C1 segment of cervical spinal cord (tissue), 14 donors: ENCODE data around the gene CHTOP.

ENCODE experiments used
- DNase-seq, 14 donors: peaks; one replicate each; lab custom pipeline; 2025; lab: John Stamatoyannopoulos, UW

Gene CHTOP

DNA sequence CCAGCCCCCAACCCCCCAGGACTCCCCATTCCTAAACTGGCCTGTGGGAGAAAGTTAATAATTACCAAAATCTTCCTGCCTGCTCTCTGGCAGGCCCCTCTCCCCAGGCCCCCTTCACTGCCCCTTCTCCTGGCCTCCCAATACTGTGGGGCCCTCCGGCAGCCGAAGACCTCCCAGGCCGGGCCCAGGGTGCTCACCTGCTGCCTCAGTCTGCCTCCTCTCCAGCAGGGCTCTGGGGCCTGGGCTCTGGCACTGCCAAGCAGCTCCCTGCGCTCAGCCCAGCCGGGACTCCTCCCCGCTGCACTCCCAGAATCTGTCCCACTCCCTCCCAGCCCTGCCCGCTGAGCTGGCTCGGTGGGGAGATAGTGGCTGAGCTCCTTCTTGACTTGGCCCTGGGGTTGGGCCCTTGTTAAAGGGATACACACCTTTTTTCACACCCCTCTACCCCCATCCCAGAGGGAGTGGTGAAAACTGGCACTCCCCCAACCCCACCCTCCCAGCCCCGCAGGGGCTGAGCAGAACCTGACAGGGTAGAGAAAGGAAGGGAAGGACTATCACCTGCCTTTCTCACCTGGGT is 21.0 kb upstream of the CHTOP start, which contains the start of gene S100A16:
TSS of gene S100A16 (minus strand) at position 383 of the 577 bp plus-strand sequence. CDS start 4,986 bp downstream, outside the sequence.
- peak in 7 of 14 donors; percentile 17 to 70 (median 32) for DNase-seq

DNA sequence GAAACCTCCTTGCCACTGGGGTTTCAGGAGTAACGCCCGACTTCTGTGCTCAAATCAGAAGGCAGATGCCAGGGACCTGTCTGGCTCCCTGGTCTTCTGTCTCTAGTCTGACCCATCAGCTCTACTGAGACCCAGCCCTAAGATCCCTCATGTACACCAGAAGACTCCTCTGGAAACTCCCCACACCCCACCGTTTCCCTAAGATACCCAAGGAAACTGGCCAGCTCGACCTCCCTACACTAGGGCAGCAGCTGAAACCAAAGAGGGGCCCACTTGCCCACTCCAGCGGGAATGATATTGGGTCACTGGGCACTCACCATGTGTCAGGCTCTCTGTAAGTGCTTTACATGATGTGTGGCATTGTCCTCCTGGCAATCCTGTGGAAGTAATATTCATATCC is 20.5 kb upstream of the CHTOP start:
- DNase-seq = no peak

GRCh38 chr1:153614189-153614900 is 19.5 kb upstream of the CHTOP start:
- DNase-seq = no peak

DNA sequence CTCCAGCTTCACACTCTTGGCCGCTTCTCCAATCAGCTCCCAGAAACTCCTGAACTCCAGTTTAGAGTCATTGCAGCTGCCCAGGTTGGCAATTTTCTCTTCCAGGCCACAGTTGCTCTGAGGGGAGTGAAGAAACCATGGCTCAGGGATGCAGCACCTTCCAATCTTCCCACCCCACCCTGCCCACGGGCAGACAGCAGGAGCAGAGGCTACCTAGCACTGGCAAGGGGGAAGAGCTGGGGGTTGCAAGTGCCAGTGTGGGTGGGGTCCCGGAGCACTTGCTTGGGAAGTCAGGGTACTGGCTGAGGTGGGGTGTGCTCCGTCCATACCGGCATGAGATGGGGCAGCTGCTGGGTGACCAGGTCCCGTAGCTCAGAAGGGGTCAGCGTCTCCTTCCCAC is 19.0 kb upstream of the CHTOP start:
- no peak for DNase-seq

GRCh38 chr1:153615406-153615805 is 18.5 kb upstream of the CHTOP start:
- no peak for DNase-seq

DNA sequence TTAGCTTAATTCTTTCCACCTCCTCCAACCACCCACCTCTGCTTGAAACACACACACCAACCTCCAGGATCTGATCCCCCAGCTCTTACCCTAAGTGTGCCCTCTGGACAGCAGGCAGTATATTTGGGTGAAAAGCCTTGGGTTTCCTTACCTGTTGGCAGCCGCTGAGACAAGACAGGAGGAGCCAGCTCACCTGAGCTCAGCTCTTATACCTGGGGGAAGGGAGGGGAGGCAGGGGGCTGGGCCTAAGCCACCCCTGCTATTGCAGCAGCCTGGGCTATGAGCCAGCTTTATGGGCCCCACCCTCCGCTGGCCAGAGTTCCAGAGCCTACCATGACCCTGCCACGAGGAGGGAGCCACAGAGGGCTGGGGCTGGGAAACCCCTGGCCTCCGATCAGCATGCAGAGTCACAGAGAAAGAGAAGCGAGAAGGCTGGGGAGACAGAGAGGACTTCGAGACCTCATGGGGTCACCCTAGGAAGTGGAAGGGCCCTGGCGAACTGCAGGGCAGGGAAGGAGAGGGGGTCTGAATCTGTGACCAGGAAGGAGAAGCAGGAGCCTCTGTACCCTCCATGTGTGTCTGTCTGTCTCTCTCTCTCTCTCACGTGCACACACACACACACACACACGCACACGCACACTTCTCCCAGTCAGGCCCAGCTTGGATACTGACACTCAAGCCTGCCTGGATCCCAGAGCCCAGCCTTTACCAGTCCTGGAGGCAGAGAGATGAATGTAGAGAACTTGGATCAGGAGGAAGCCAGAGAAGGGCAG is 17.5 kb upstream of the CHTOP start, which contains the start of gene S100A14:
TSS of gene S100A14 (minus strand) at position 182 of the 773 bp plus-strand sequence. CDS start 467 bp downstream, outside the sequence.
- DNase-seq = no peak

- DNase-seq = no peak
Observed at GRCh38 chr1:153616917-153617311, 17.0 kb upstream of the CHTOP start.

DNA sequence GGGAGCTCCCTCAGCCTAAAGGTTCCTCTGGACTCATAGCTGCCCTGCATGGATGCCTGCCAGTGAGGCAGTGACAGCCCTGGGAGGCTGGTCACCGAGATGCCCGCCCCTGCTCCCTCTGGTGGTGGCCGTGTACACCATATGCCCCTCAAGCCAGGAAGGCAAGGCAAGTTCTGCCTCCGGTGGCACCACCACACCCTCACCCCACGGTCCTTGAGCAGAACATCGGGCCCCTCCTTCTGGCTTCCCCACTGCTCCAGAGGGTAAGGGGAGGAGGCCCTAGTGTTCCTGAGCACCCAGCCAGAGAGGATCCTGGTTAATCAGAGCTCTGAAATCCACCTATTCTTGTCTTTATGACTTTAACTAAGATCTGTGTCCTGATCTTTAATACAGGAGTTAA is 16.2 kb upstream of the CHTOP start:
- DNase-seq = peak in 4 of 14 donors; percentile 28 to 54 (median 32)

- DNase-seq = no peak
Observed at GRCh38 chr1:153619171-153619570, 14.7 kb upstream of the CHTOP start.

DNA sequence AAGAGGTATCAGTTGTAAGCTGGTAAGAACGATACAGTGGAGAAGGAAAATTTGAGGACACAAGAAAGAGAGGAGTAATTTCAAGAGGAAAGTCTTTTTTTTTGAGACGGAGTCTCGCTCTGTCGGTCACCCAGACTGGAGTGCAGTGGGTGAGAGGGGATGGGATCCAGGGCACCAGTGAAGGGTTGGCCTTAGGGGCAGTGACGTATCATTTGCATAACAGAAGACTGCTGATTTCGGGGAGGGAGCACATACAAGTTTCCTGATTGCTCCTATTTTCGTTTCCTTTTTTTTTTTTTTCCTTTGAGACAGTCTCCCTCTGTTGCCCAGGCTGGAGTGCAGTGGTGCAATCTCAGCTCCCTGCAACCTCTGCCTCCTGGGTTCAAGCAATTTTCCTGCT is 10.8 kb upstream of the CHTOP start:
- no peak for DNase-seq

GRCh38 chr1:153624965-153625611 is 8.8 kb upstream of the CHTOP start:
- no peak for DNase-seq

- DNase-seq = no peak
Observed at GRCh38 chr1:153626477-153626903, 7.4 kb upstream of the CHTOP start.

DNA sequence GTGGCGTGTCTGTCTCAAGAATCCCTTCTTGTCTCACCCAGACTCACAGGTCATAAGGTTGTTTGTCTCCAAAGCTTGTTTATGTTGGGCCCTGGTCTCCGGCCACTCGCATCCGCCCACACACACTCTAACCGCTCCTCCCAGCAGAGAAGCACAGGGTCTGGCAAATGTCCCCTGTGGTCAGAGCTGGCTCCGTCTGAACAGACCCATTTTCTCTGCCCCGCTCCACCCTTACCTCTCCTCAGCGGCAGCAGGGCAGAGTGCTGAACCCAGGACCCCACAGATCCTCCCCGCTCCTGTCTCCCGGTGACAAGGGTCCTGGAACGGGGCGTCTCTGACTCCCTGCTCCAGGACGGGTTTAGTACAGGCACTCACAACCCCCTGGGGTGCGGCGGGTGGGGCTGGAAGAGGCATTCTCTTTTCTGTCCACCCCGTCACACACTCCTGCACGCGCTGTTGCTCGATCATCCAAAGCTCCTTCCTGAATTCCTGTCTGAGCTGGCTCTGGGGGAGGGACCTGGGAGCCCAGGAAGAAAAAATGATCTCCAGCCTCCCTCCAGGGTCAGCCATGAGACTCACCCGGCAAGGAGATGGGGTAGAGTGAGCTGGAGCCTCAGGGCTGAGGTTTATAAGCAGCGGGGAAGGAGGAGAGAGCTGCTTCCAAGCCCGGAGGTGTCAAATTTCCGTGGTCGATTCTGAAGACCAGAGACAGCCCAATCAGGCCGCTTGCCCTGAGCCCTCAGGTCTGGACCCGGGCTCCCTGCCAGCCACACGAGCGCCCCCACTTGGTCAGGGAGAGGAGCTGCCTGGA is 6.8 kb upstream of the CHTOP start, which contains the start of gene S100A13:
TSS of gene S100A13 (minus strand) at position 602 of the 811 bp plus-strand sequence. CDS start 1,033 bp downstream, outside the sequence.
- DNase-seq = peak in 11 of 14 donors; percentile 52 to 84 (median 68)

DNA sequence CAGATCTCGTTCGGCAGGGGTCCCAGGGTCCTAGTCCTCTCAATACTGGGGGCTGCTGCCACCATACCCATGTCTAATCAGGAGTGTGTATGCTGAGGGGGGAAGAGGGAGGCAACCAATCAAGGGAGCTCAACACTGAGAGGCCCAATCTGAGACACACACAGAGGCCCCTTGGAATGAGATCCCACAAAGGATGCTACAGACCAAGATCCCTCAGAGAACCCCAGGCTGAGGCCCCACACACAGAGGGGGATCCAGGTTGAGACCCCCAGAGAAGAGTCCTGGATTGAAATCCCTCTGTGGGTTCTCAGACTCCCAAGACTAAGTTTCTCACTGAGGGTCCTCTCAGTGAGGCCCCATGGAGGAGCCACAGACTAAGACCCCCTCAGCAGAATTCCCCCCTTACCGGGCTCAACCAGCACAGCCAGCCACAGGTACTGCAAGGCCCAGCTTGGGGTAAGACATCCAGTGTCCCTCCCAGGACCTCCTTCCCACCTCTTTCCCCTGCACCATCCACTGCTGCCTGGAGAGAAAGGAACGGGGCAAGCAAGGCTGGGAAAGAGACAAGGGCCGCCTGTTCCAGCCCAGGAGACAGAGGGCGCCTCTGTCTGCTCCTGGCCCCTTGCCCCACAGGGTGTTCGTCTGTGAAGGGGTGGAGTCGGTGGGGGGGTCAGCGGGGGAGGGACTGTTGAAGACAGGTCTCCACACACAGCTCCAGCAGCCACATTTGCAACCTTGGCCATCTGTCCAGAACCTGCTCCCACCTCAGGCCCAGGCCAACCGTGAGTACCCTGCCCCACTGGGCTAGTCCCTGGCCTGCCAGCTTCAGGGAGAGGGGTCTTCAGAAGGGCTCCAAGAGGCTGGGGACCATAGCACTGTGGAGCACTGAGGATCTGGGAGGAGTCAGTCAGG is 5.9 kb upstream of the CHTOP start, which contains the start of gene S100A1:
TSS of gene S100A1 (plus strand) at position 720 of the 912 bp plus-strand sequence. CDS start 2,088 bp downstream, outside the sequence.
- peak in 12 of 14 donors; percentile 14 to 91 (median 65) for DNase-seq

DNA sequence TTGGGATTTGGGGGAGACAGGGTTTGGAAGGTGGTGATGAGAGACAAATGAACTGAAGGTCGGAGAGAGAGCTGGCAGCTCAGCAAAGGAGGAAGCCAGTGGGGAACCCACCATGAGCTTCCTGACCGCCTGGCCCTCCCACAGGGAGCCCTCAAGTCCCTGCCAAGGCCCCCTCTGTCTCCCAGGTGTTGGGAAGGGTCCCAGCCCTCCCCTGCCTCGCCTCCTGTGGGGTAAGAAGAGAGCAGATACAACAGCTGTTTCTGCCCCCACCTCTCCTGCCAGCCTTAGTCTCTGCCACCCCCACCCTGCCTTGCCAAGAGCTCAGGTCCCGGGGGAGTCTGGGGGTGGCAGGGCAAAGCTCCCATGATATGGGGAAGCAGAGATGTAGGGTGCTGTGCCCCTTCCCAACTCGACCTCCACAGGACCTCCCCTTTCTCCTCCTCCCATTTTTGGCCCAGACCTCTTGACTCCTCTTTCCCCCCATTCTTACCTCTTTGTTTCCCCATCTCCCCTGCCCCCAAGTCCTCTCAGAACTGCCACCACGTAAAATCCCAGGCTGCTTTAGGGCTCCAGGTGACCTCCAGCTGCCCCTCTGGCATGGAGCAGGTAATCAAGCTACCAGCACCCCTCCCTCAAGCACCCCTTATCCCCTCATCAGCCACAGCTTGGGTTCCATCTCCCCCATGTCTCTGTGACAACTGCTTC is 5.1 kb upstream of the CHTOP start:
- DNase-seq = peak in 2 of 14 donors; percentile 56 to 57

- DNase-seq = peak in 1 of 14 donors; percentile 60
Observed at GRCh38 chr1:153629343-153629665, 4.6 kb upstream of the CHTOP start.

GRCh38 chr1:153629971-153630370 is 3.9 kb upstream of the CHTOP start:
- DNase-seq = peak in 10 of 14 donors; percentile 18 to 60 (median 38)

DNA sequence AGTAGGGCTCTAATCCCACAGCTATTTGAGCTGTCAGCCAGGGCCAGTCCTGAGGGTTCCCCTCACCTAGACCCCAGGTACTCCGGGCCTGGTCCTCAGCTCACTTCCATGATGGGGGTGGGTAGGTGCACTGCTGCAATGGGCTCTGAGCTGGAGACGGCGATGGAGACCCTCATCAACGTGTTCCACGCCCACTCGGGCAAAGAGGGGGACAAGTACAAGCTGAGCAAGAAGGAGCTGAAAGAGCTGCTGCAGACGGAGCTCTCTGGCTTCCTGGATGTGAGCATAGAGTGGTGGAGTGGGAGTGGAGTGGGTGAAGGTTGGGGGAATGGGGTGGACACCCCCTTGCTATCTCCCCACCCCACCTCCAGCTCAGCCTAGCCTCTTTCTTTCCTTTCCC is 3.5 kb upstream of the CHTOP start:
- DNase-seq = peak in 1 of 14 donors; percentile 47
